NCI-H146 treated with DMSO at 0.1 percent for 48 hours (cell line): ENCODE data around the gene ENPP5.
"Not testable (repeated sequence)": the region's sequence is repeated elsewhere in the genome, so short reads cannot be mapped to it uniquely, and the experiment has no call there.

Experiments
- DNase-seq: peaks from one replicate; lab custom pipeline; 2025; ENCODE audit not compliant: unreplicated experiment; lab: John Stamatoyannopoulos, UW

The ENPP5 gene

DNA sequence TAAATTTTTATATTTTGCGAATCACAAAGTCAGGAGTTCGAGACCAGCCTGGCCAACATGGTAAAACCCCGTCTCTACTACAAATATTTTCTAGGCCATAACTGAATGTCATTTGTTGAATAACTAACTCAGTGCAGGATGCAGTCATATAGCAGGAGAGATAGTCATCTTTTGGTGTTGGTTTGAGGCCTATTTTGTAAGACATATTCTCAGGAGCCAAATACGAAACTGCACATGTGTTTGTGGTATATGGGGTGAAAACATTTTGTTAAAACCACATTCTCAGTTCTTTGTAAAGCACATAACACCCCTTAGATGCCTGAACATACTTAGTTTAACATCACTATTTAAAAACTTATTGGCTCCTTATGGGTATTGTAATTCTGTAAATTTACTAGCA lies 4.7 kb upstream of the ENPP5 start:
- DNase-seq, result no peak

DNA sequence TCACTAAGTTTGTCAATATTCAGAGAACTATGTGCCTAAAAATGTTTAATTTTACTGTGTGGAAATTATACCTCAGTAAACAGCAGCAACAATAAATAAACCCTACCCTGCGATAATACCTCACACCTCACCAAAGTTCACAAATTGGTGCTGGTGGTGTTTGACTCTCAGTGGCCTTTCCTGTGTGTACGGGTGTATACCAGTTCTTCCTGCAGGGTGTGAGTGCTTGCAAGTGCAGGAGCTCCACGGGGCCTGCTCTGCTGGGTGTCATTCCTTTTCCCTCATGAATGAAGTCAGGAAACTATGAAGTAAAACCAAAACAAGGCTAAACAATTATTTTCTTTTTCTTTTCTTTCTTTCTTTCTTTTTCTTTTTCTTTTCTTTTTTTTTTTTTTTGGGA lies 4.1 kb upstream of the ENPP5 start:
- no peak for DNase-seq

DNA sequence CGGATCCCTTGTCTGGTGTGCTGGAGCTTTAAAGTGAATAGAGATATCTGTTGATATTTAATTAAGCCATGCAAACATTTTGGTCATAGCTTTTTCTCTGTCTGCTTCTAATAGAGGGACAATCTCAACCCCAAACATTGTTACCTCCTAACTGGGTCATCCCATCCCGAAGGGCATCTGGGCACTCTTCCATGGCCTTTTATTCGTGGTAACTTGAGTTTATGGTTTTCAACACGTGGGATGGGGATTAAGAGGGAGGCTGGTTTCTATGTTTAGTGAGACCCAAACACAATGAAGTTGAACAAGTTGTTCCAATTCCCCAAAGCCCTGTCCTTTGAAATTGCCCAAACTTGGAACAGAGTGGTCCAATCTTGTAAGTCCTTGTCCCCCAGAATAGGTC lies 1.4 kb upstream of the ENPP5 start:
- no peak for DNase-seq

DNA sequence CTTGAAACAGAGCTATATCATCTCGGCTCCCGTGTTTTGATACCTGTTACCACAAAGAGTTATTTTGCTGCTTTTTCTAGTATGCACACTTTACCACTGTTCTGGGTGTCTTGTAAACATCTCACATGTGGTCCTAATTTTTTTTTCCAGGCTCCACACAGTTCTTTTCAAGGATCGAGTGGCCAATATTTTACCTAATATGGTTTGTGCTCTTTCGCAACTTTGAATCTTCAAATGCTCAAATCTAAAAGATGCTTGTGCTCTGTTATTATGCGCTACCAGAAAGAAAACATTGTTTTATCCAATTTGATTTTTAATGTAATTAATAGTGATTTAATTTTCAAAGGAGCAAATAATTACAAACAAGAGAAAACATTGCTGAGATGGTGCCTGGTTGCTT lies 10.7 kb downstream of the ENPP5 start:
- no peak for DNase-seq

DNA sequence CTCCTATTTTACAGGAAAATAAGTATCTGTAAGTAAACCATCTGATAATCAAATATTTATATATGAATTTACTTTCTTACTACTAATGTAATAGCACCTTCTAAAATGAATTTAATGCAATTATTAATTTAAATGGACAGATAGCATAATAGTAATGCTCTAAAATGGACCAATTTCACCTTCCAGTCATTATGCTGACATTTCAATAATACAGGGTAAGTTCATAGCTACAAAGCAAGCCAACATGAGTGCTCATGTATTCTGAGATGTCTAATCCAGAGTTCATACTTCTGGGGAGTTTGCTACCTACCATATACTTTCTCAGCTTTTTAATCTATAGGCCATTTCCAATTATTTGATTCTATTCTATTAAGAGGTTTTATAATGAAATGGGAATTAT lies 11.6 kb downstream of the ENPP5 start:
- no peak for DNase-seq

DNA sequence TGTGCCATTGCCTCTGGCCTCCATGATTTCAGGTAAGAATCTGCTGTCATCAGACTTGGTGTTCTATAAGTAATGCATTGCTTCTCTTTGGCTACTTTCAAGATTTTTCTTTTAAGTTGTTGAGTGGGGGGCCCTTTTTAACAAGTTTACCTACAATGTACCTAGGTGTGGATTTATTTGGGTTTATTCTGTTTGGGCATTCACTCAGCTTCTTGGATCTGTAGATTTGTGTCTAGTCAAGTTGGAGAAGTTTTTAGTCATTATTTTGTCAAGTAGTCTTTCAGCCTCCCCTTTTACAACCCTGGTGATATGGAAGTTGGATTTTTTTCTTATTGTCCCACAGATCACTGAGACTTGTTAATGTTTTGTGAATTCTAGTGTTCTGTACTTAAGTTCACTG lies 14.1 kb downstream of the ENPP5 start:
- DNase-seq, result no peak

DNA sequence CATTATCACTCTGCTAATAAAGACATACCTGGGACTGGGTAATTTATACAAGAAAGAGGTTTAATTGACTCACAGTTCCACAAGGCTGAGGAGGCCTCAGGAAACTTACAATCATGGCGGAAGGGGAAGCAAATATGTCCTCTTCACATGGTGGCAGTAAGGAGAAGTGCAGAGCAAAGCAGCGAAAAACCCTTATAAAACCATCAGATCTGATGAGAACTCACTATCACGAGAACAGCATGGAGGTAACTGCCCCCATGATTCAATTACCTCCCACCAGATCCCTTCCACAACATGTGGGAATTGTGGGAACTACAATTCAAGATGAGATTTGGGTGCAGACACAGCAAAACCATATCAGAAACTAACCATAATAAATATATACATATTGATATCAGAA lies 21.7 kb downstream of the ENPP5 start:
- not testable (repeated sequence) for DNase-seq

GRCh38 chr6:46144270-46144669 lies 26.5 kb downstream of the ENPP5 start:
- DNase-seq, result no peak

GRCh38 chr6:46138281-46138680 lies 32.5 kb downstream of the ENPP5 start:
- no peak for DNase-seq

DNA sequence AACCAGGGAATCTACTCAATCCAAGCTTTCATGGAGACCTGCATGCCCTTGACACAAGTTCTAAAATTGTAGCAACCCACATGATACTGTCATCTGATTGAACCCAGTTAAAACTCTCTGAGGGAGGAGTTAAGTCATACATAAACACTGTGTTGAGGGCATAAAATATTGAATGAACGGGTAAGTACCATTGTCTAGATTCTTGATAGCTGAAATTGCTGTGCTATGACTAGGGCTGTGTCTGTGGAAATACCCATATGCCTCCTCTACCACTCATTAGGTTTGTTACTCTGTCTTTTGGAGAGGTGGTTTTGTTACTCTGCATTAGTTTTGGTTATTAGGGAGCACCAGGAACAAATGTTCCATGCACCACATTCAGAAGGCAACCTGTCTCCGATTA lies 33.4 kb downstream of the ENPP5 start:
- no peak for DNase-seq

DNA sequence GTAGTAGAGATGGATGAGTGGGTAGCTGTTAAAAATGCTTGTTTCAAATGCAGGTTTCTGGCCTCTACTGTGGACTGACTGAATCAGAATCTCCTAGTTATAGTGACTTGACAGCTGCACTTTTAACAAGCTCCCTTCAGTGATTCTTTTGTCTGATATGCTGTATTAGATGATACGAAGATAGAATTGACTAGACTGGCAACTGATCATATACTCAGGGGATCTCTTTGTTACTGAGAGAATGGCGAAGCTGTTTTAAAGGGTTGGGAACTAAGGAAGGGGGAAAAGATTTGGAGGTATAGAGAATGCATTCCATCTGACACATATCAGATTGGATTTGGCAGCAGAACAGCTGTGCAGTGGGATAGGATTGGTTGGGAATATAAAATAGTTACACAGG lies 33.9 kb downstream of the ENPP5 start:
- DNase-seq, result no peak

GRCh38 chr6:46135176-46135575 lies 35.6 kb downstream of the ENPP5 start:
- DNase-seq, result no peak

- DNase-seq, result no peak
Measured at GRCh38 chr6:46134216-46134615, 36.6 kb downstream of the ENPP5 start.

DNA sequence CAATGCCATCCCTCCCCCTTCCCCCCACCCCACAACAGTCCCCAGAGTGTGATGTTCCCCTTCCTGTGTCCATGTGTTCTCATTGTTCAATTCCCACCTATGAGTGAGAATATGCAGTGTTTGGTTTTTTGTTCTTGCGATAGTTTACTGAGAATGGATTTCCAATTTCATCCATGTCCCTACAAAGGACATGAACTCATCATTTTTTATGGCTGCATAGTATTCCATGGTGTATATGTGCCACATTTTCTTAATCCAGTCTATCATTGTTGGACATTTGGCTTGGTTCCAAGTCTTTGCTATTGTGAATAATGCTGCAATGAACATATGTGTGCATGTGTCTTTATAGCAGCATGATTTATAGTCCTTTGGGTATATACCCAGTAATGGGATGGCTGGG lies 39.5 kb downstream of the ENPP5 start:
- DNase-seq, result not testable (repeated sequence)

DNA sequence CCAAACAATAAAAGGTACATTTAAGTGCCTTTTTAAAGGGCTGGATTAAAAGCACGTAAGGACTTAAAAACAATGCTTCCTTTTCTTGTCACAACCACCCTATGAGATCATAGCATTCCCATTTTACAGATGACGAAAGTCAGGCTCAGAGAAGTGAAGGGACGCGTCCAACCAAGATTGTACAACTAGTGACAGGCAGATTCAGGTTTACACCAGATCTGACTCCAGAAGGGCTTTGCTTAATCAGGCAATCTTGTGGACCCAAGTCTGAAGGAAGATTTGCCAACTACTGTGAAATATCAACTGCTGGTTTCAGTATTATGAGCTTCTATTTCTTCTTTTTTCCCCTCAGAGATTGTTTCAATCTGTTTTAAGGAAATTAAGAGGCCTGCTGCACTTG lies 40.1 kb downstream of the ENPP5 start:
- no peak for DNase-seq

- DNase-seq, result peak; percentile 92
Measured at GRCh38 chr6:46129629-46130511, 40.9 kb downstream of the ENPP5 start, which contains the start of gene ENPP4. TSS of gene ENPP4 (plus strand) at chr6:46129989. CDS start at chr6:46139584, 9,595 bp downstream.

DNA sequence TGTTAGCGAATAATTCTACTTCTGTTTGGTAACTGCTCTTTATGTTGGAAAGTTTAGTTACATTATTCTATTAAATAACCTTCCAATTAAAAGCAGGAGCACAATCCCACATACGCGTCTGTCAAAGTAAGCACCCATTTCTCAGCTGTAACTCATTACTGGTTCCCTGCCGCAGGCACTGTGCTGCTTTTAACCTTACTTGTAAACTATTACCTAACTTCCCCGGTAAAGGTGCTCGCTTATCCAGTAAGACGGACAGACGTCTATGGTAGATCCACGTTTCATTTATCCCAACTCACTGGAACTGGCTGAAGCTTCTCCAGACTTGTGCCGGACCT lies 41.5 kb downstream of the ENPP5 start:
- DNase-seq, result no peak

DNA sequence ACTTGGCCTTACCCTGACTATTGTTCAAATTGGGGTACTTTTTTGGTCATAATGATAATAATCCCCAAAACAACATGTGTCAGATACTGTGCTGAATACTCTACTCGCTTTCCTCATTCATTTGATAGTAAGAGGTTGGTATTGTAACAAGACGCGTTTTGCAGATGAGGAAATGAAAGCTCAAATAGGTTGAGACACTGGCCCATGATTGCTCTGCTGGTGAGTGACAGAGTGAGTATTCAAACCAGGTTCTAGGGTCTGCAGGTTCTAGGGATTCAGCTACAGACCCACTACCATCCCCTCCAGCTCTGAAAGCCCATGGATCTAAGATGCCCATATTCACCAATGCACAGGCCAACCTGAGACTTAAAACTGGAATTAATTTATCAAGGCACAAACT lies 42.3 kb downstream of the ENPP5 start:
- DNase-seq, result no peak

DNA sequence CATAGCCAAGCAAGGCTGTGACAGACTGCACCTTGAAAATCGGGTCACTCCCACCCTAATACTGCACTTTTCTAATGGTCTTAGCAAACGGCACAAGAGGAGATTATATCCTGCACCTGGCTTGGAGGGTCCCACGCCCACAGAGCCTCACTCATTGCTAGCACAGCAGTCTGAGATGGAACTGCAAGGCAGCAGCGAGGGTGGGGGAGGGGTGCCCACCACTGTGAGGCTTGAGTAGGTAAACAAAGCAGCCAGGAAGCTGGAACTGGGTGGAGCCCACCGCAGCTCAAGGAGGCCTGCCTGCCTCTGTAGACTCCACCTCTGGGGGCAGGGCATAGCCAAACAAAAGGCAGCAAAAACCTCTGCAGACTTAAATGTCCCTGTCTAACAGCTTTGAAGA lies 51.1 kb downstream of the ENPP5 start:
- DNase-seq, result not testable (repeated sequence)

- no peak for DNase-seq
Measured at GRCh38 chr6:46118836-46119235, 51.9 kb downstream of the ENPP5 start.

- no peak for DNase-seq
Measured at GRCh38 chr6:46118157-46118556, 52.6 kb downstream of the ENPP5 start.

DNA sequence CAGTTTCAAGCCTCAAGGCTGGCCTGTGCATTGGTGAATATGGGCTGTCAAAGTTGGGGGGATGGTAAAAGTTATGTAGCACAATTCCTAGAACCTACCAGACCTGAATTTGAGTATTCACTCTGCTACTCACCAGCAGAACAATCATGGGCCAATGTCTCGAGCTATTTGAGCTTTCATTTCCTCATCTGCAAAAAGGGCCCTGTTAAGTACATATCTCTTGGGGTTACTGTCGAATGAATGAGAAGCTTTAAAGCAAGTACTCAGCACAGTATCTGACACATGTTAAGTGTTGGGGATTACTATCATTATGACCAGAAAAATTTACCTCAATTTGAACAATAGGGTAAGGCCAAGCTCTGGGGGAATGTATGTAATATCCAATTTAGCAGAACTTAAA lies 54.5 kb downstream of the ENPP5 start:
- no peak for DNase-seq

DNA sequence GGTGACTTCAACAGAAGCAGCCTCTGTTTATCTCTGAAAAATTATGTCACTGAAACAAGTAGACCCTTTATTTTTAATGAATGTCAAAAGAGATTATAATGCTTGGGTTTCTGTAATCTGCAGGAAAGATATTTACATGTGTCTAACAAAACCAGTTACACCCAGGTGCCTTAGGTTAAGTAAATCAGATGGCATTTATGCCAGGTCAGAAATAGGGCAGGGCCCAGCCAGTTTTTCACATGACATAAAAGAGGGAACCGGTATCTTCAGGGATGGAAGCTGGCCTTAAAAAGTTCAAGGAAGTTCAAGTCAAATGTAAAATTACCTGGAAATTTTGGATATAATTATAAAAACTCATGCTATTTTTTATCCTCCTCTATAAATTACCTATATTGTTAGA lies 55.1 kb downstream of the ENPP5 start:
- DNase-seq, result no peak
